WTC11 (cell line): ENCODE data around the gene NPPA.

Experiments
- ATF2 ChIP-seq: sonication (generic); formaldehyde crosslinking; IDR thresholded peaks from 2 replicates; pipeline ENCODE4 v1.8.1; 2022; ENCODE audit warnings: low read depth, missing genetic modification reagents, borderline replicate concordance
- ETV6 ChIP-seq: sonication (generic); formaldehyde crosslinking; IDR thresholded peaks from 2 replicates; pipeline ENCODE4 v1.8.1; 2022; ENCODE audit warnings: mild to moderate bottlenecking, missing genetic modification reagents
- IRF2 ChIP-seq: sonication (generic); formaldehyde crosslinking; IDR thresholded peaks from 2 replicates; pipeline ENCODE4 v1.8.0; 2022; ENCODE audit warnings: low read depth, missing genetic modification reagents, borderline replicate concordance
- JUN ChIP-seq: sonication (generic); formaldehyde crosslinking; IDR thresholded peaks from 2 replicates; pipeline ENCODE4 v1.8.0; 2023; ENCODE audit warnings: mild to moderate bottlenecking, missing genetic modification reagents
- SMAD3 ChIP-seq: sonication (generic); formaldehyde crosslinking; IDR thresholded peaks from 2 replicates; pipeline ENCODE4 v1.8.0; 2022; ENCODE audit warnings: missing genetic modification reagents, mild to moderate bottlenecking, borderline replicate concordance
- TCF7 ChIP-seq: sonication (generic); formaldehyde crosslinking; IDR thresholded peaks from 2 replicates; pipeline ENCODE4 v1.8.0; 2022; ENCODE audit warnings: mild to moderate bottlenecking, low read depth, missing genetic modification reagents, moderate library complexity
- ZBTB21 ChIP-seq: sonication (generic); formaldehyde crosslinking; IDR thresholded peaks from 2 replicates; pipeline ENCODE4 v1.8.1; 2023; ENCODE audit warnings: mild to moderate bottlenecking, missing genetic modification reagents, borderline replicate concordance
- ZNF281 ChIP-seq: sonication (generic); formaldehyde crosslinking; IDR thresholded peaks from 2 replicates; pipeline ENCODE4 v1.8.0; 2023; ENCODE audit warnings: mild to moderate bottlenecking, missing genetic modification reagents
- TF ChIP-seq, protein P1 (sequence below): fragments of 200-600 bp; IDR thresholded peaks from 2 replicates; pipeline ENCODE4 v1.8.0; 2022; ENCODE audit warnings: antibody characterized with exemption
- TF ChIP-seq, protein P2 (sequence below): sonication (generic); formaldehyde crosslinking; IDR thresholded peaks from 2 replicates; pipeline ENCODE4 v1.8.1; 2022; ENCODE audit warnings: low read depth, mild to moderate bottlenecking, moderate library complexity, missing genetic modification reagents, borderline replicate concordance

DNA sequence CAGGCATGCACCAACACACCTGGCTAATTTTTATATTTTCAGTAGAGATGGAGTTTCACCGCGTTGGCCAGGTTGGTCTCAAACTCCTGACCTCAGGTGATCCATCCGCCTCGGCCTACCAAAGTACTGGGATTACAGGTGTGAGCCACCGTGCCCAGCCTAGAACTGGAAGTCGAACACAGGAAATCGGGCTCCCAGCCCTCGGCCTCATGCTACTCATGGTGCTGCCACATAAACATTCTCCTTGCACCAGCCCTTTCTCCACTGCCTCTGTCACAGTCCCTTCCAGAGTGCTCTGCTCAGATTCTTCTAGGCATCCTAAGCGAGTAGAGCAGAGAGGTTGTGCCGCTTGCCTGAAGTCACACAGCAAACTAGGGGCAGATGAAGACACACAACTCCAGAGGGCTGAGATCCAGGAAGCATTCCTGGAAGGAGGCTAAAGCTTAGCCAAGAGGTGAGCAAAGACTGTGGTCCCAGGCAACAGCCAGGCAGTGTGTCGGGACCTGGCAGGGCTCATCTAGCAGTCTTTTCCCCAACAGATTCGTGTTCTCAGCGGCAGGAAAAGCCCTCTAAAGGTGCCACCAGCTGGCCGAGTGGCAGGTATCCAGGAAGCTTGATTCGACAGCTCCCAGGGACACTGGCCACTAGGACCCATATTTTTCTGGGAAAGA is 40.8 kb upstream of the NPPA start:
- TF ChIP-seq ZBTB21 (CRISPR knock-in tag) (no peak), ETV6 (CRISPR knock-in tag) (no peak), ZNF281 (CRISPR knock-in tag) (no peak), TCF7 (no peak), IRF2 (CRISPR knock-in tag) (no peak), ATF2 (CRISPR knock-in tag) (no peak), JUN (CRISPR knock-in tag) (no peak), SMAD3 (CRISPR knock-in tag) (no peak)
- TF ChIP-seq, protein P1, sequence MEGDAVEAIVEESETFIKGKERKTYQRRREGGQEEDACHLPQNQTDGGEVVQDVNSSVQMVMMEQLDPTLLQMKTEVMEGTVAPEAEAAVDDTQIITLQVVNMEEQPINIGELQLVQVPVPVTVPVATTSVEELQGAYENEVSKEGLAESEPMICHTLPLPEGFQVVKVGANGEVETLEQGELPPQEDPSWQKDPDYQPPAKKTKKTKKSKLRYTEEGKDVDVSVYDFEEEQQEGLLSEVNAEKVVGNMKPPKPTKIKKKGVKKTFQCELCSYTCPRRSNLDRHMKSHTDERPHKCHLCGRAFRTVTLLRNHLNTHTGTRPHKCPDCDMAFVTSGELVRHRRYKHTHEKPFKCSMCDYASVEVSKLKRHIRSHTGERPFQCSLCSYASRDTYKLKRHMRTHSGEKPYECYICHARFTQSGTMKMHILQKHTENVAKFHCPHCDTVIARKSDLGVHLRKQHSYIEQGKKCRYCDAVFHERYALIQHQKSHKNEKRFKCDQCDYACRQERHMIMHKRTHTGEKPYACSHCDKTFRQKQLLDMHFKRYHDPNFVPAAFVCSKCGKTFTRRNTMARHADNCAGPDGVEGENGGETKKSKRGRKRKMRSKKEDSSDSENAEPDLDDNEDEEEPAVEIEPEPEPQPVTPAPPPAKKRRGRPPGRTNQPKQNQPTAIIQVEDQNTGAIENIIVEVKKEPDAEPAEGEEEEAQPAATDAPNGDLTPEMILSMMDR = no peak
- TF ChIP-seq, protein P2, sequence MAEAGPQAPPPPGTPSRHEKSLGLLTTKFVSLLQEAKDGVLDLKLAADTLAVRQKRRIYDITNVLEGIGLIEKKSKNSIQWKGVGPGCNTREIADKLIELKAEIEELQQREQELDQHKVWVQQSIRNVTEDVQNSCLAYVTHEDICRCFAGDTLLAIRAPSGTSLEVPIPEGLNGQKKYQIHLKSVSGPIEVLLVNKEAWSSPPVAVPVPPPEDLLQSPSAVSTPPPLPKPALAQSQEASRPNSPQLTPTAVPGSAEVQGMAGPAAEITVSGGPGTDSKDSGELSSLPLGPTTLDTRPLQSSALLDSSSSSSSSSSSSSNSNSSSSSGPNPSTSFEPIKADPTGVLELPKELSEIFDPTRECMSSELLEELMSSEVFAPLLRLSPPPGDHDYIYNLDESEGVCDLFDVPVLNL (CRISPR knock-in tag) = no peak
